Measurements from ENCODE around the gene FBXO11.

DNA sequence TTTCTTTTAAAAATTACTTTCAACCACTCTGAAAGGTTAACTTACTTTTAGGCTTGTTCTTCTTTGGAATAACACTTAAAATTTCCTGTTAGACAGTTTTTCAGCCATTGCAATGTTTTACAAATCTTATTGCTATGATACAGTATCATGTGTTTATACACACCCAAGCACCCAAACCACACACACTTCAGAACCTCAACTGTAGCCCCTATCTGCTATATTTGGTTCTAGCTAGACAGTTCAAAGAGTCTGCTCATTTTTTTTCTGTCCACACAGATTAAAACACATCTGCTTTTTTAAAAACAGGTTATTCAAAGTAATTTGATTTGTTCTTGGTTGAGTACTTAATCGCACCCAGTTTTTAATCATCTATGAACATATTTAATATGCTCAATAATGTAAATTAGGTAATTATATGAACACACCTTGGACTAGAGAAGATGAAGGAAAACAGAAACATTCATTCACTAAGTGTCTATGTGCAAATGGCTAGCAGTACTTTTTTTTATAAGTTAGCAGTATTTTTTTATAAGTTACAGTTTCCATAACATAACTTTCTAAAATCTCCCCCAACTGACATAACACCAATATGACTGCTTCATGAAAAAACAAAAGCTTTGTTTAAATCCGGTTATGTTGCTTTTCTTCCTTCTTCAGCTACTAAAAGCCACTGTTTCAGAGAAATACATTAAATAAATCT is 17.6 kb downstream of the FBXO11 start:
- TF ChIP-seq ZFP30 (CRISPR knock-in tag; IDR thresholded peaks at IDR 0.05) (no peak), ZNF8 (CRISPR knock-in tag; IDR thresholded peaks at IDR 0.05) (no peak), SNAI2 (CRISPR knock-in tag; IDR thresholded peaks at IDR 0.05) (no peak), ARNTL (CRISPR knock-in tag; IDR thresholded peaks at IDR 0.05; ENCODE audit: borderline replicate concordance, low read depth) (no peak), ZNF565 (CRISPR knock-in tag; conservative IDR thresholded peaks at IDR 0.05; ENCODE audit: low read depth) (no peak)
- TF ChIP-seq, protein P1, sequence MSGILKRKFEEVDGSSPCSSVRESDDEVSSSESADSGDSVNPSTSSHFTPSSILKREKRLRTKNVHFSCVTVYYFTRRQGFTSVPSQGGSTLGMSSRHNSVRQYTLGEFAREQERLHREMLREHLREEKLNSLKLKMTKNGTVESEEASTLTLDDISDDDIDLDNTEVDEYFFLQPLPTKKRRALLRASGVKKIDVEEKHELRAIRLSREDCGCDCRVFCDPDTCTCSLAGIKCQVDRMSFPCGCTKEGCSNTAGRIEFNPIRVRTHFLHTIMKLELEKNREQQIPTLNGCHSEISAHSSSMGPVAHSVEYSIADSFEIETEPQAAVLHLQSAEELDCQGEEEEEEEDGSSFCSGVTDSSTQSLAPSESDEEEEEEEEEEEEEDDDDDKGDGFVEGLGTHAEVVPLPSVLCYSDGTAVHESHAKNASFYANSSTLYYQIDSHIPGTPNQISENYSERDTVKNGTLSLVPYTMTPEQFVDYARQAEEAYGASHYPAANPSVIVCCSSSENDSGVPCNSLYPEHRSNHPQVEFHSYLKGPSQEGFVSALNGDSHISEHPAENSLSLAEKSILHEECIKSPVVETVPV (CRISPR knock-in tag; IDR thresholded peaks at IDR 0.05): no peak

Data from SK-N-SH treated with all-trans-retinoic acid at 6 μM for 48 hours (cell line).